GM12878 (cell line): ENCODE data around the gene SPINT4. TPM values are rescaled to one million over a fixed set of nuclear protein-coding genes. Genes with fewer than 3 reads are reported as not detected.

Experiments used
- ATAC-seq: fragments of 200-7000 bp; cut with Tn5 transposase; 3 replicates; pipeline ENCODE4 v1.9.1; 2020; ENCODE audit warnings: mild to moderate bottlenecking, moderate library complexity
- BruUV-seq: library from RNA; stranded (reverse); fragments of 400-500 nt; replicated peaks from 2 replicates; lab custom pipeline; 2021; lab: Mats Ljungman, UMichigan
- CTCF ChIA-PET: fragments of 300-600 bp; sonication (Branson Sonifier 250); formaldehyde crosslinking; extraction: SDS; loops from one replicate; lab custom pipeline; 2021; ENCODE audit warnings: inconsistent platforms; lab: Yijun Ruan, JAX
- POLR2A ChIA-PET: fragments of 350-600 bp; formaldehyde crosslinking; extraction: SDS; loops from one replicate; lab custom pipeline; 2021; ENCODE audit warnings: inconsistent platforms; lab: Charles Lee
- RAD21 ChIA-PET: fragments of 300-600 bp; sonication (Branson Sonifier 250); formaldehyde crosslinking; loops from one replicate; lab custom pipeline; 2023; ENCODE audit warnings: antibody characterized with exemption; ENCODE audit not compliant: unreplicated experiment; lab: Charles Lee
- SMC1A ChIA-PET: fragments of 300-600 bp; sonication (Branson Sonifier 250); formaldehyde crosslinking; loops from one replicate; lab custom pipeline; 2023; ENCODE audit not compliant: unreplicated experiment, uncharacterized antibody; lab: Charles Lee
- DNase-seq: peaks from one replicate; pipeline ENCODE4 v3.0.0-alpha.2; 2011; ENCODE audit warnings: low read depth, low spot score
- FAIRE-seq: peaks from 3 replicates; lab custom pipeline; 2011; peaks lifted over from hg19 to GRCh38; lab: Jason Lieb, UNC
- H2AFZ ChIP-seq: 2 replicates; pipeline ENCODE4 v1.6.0; 2011; ENCODE audit warnings: low read depth, low read length, control low read depth; ENCODE audit not compliant: control insufficient read depth
- H3K27ac ChIP-seq: 2 replicates; pipeline ENCODE4 v1.5.1; 2011; ENCODE audit warnings: control low read depth; ENCODE audit not compliant: control insufficient read depth, insufficient read depth
- H3K27me3 ChIP-seq, 2 experiments: replicated peaks in 1 of 2; 2 replicates each; pipeline versions ENCODE4 v1.6.0 to v1.6.1; 2011; ENCODE audit warnings: low read length in 1 of 2; ENCODE audit not compliant: control insufficient read depth in 2 of 2, insufficient read depth in 2 of 2
- H3K36me3 ChIP-seq, 2 experiments: 2 replicates each; pipeline ENCODE4 v1.5.1; 2011; ENCODE audit warnings: low read length in 1 of 2; ENCODE audit not compliant: control insufficient read depth in 2 of 2, insufficient read depth in 2 of 2
- H3K4me1 ChIP-seq: 2 replicates; pipeline ENCODE4 v1.6.1; 2011; ENCODE audit warnings: mild to moderate bottlenecking, low read length, moderate library complexity, mixed read lengths; ENCODE audit not compliant: control insufficient read depth, insufficient read depth
- H3K4me2 ChIP-seq: 2 replicates; pipeline ENCODE4 v1.6.0; 2011; ENCODE audit warnings: control low read depth; ENCODE audit not compliant: control insufficient read depth, insufficient read depth
- H3K4me3 ChIP-seq: fragments of 200-600 bp; sonication (generic); 2 replicates; pipeline ENCODE4 v1.5.1; 2016
- H3K79me2 ChIP-seq: 2 replicates; pipeline ENCODE4 v1.6.0; 2011; ENCODE audit warnings: low read length; ENCODE audit not compliant: control insufficient read depth, insufficient read depth
- H3K9ac ChIP-seq: 2 replicates; pipeline ENCODE4 v1.8.0; 2011; ENCODE audit warnings: low read length, control low read depth, mixed read lengths; ENCODE audit not compliant: control insufficient read depth, insufficient read depth
- H3K9me3 ChIP-seq: replicated peaks from 3 replicates; pipeline ENCODE4 v1.5.1; 2011; ENCODE audit warnings: mild to moderate bottlenecking, low read length; ENCODE audit not compliant: control insufficient read depth, insufficient read depth
- H4K20me1 ChIP-seq: 2 replicates; pipeline ENCODE4 v1.6.0; 2011; ENCODE audit not compliant: control insufficient read depth, insufficient read depth
- CBFB ChIP-seq: IDR thresholded peaks from 2 replicates; pipeline ENCODE4 v1.6.1; 2016; ENCODE audit warnings: antibody characterized with exemption, low read depth
- CREM ChIP-seq: IDR thresholded peaks from 2 replicates; pipeline ENCODE4 v1.6.1; 2014; ENCODE audit warnings: antibody characterized with exemption, low read depth
- EGR1 ChIP-seq, 2 experiments: IDR thresholded peaks; 1 replicate in 1 of 2; 2 replicates in 1 of 2; pipeline ENCODE4 v1.6.1; 2011 to 2012; ENCODE audit warnings: low read depth in 2 of 2, low read length in 2 of 2, borderline replicate concordance in 1 of 2, mild to moderate bottlenecking in 1 of 2, moderate library complexity in 1 of 2
- ESRRA ChIP-seq: IDR thresholded peaks from 2 replicates; pipeline ENCODE4 v1.6.1; 2012; ENCODE audit warnings: mild to moderate bottlenecking, low read length, improper control_type of control experiment
- FOS ChIP-seq: IDR thresholded peaks from 3 replicates; pipeline ENCODE4 v1.6.1; 2011; ENCODE audit warnings: borderline replicate concordance; ENCODE audit not compliant: insufficient read length; ENCODE audit errors: extremely low read depth
- MEF2B ChIP-seq: fragments of 450-650 bp; IDR thresholded peaks from 2 replicates; pipeline ENCODE4 v1.6.1; 2018; ENCODE audit warnings: mild to moderate bottlenecking, moderate library complexity; ENCODE audit not compliant: partially characterized antibody, poor library complexity, severe bottlenecking
- NR2F1 ChIP-seq: fragments of 450-650 bp; conservative IDR thresholded peaks from 2 replicates; pipeline ENCODE4 v1.6.1; 2017; ENCODE audit warnings: mild to moderate bottlenecking
- PAX8 ChIP-seq: fragments of 450-650 bp; IDR thresholded peaks from 2 replicates; pipeline ENCODE4 v1.6.1; 2017; ENCODE audit warnings: mild to moderate bottlenecking, moderate library complexity
- POLR2A ChIP-seq: IDR thresholded peaks from 2 replicates; pipeline ENCODE4 v1.6.1; 2011; ENCODE audit warnings: low read depth, mild to moderate bottlenecking, low read length
- RBBP5 ChIP-seq: fragments of 200-600 bp; sonication (generic); conservative IDR thresholded peaks from 2 replicates; pipeline ENCODE4 v1.6.1; 2016
- RELA ChIP-seq: fragments of 450-650 bp; IDR thresholded peaks from 2 replicates; pipeline ENCODE4 v1.8.0; 2014; ENCODE audit warnings: borderline replicate concordance; ENCODE audit not compliant: partially characterized antibody
- SMAD5 ChIP-seq: IDR thresholded peaks from 2 replicates; pipeline ENCODE4 v1.6.1; 2016; ENCODE audit warnings: antibody characterized with exemption, low read depth
- SUZ12 ChIP-seq: fragments of 200-600 bp; sonication (generic); IDR thresholded peaks from one replicate; pipeline ENCODE4 v1.6.1; 2018; ENCODE audit warnings: antibody characterized with exemption, mild to moderate bottlenecking; ENCODE audit not compliant: unreplicated experiment
- WGBS: methylation state at CpG from one replicate; pipeline ENCODE4 v1.1.6; 2016; ENCODE audit warnings: low lambda C conversion rate; ENCODE audit not compliant: insufficient replicate concordance, insufficient coverage; ENCODE audit errors: missing lambda C conversion rate; 5-methylcytosine and 5-hydroxymethylcytosine counted together
- in situ Hi-C: fragments of 300-500 bp; cut with MboI; formaldehyde crosslinking; loops from 9 replicates; pipeline ENCODE4 v1.14.3; 2018; ENCODE audit warnings: mixed read lengths
- intact Hi-C: fragments of 100-400 bp; cut with micrococcal nuclease; formaldehyde crosslinking; loops from one replicate; pipeline ENCODE4 v1.14.2; 2022; ENCODE audit not compliant: unreplicated experiment
- polyA plus RNA-seq, 11 experiments: library from polyadenylated mRNA; depleted of rRNA in 4 of 11; unstranded in 6 of 11; stranded (reverse) in 5 of 11; fragments of >200 nt; fragmentation: Nextera tagmentation in 4 of 11; fragmentation: Illumina TruSeq in 1 of 11; extraction: Ambion mirVana in 4 of 11; extraction: Trizol in 1 of 11; gene quantifications; 1 replicate in 1 of 11; 2 replicates in 10 of 11; pipeline versions ENCODE4 v1.2.1 to v1.2.3, GENCODE V29; 2011 to 2016; ENCODE audit warnings: inconsistent platforms in 2 of 11, missing spikeins in 2 of 11, low read depth in 1 of 11
- total RNA-seq, 4 experiments: library from RNA; depleted of rRNA in 3 of 4; stranded (reverse); fragments of >200 nt in 3 of 4; fragmentation: Illumina TruSeq in 1 of 4; extraction: Trizol in 1 of 4; gene quantifications; 2 replicates each; pipeline versions ENCODE4 v1.2.1 to v1.2.3, GENCODE V29; 2013 to 2021
- TF ChIP-seq, protein P1 (sequence below): fragments of 450-650 bp; IDR thresholded peaks from 2 replicates; pipeline ENCODE4 v1.6.1; 2017; ENCODE audit warnings: low read depth, mild to moderate bottlenecking, moderate library complexity
- TF ChIP-seq, protein P2 (sequence below): fragments of 450-650 bp; IDR thresholded peaks from 2 replicates; pipeline ENCODE4 v1.6.1; 2017; ENCODE audit warnings: mild to moderate bottlenecking, low read depth, inconsistent platforms; ENCODE audit not compliant: poor library complexity, severe bottlenecking
- TF ChIP-seq, protein P3 (sequence below): IDR thresholded peaks from 2 replicates; pipeline ENCODE4 v1.6.1; 2012; ENCODE audit warnings: low read depth, low read length, improper control_type of control experiment
- TF ChIP-seq, protein P4 (sequence below): IDR thresholded peaks from 2 replicates; pipeline ENCODE4 v1.6.1; 2012; ENCODE audit warnings: low read length, inconsistent platforms
- TF ChIP-seq, protein P5 (sequence below): IDR thresholded peaks from 2 replicates; pipeline ENCODE4 v1.6.1; 2012; ENCODE audit warnings: low read depth, low read length, improper control_type of control experiment

Gene SPINT4
- total and polyA plus RNA-seq, 10 of the 15 experiments (the other 5 are each of a cell fraction or from before 2014, with no cell fraction given) = not detected

DNA sequence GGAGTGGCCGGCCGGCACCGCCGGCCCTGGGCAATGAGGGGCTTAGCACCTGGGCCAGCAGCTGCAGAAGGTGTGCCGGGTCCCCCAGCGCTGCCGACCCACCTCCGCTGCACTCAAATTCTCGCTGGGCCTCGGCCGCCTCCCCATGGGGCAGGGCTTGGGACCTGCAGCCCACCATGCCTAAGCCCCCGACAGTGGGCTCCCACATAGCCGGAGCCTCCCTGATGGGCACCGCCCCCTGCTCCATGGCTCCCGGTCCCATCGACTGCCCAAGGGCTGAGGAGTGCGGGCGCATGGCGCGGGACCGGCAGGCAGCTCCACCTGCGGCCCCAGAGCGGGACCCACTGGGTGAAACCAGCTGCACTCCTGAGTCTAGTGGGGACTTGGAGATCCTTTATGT is 13.8 kb downstream of the SPINT4 start (continued):
- TF ChIP-seq CBFB = no peak
- TF ChIP-seq, protein P1, sequence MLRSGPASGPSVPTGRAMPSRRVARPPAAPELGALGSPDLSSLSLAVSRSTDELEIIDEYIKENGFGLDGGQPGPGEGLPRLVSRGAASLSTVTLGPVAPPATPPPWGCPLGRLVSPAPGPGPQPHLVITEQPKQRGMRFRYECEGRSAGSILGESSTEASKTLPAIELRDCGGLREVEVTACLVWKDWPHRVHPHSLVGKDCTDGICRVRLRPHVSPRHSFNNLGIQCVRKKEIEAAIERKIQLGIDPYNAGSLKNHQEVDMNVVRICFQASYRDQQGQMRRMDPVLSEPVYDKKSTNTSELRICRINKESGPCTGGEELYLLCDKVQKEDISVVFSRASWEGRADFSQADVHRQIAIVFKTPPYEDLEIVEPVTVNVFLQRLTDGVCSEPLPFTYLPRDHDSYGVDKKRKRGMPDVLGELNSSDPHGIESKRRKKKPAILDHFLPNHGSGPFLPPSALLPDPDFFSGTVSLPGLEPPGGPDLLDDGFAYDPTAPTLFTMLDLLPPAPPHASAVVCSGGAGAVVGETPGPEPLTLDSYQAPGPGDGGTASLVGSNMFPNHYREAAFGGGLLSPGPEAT = no peak
- no peak for TF ChIP-seq CREM
- TF ChIP-seq, protein P2, sequence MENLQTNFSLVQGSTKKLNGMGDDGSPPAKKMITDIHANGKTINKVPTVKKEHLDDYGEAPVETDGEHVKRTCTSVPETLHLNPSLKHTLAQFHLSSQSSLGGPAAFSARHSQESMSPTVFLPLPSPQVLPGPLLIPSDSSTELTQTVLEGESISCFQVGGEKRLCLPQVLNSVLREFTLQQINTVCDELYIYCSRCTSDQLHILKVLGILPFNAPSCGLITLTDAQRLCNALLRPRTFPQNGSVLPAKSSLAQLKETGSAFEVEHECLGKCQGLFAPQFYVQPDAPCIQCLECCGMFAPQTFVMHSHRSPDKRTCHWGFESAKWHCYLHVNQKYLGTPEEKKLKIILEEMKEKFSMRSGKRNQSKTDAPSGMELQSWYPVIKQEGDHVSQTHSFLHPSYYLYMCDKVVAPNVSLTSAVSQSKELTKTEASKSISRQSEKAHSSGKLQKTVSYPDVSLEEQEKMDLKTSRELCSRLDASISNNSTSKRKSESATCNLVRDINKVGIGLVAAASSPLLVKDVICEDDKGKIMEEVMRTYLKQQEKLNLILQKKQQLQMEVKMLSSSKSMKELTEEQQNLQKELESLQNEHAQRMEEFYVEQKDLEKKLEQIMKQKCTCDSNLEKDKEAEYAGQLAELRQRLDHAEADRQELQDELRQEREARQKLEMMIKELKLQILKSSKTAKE = no peak
- TF ChIP-seq SMAD5 = no peak

DNA sequence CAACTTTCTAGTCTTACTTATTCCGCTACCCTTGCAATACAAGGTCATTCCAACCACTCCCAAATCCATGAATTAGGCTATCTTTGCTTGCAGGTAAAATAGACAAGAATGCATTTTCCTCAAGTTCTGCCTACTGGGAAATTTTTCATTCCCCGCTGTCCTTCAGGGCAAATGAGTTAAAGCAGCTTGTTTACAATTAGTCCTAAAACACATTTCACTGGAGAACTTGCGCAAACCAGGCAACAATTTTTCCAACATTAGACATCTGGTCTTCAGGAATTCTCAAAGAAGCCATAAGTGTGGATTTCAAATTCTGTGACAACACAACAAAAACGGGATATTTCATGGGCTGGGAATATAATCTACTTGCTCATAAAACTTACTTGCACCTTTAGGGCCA is 20.4 kb downstream of the SPINT4 start:
- intact Hi-C loops (no loop called here), in situ Hi-C loops (no loop called here)
- Histone ChIP-seq H3K9me3 (no peaks in the 10 kb centered on the region), H3K27me3 (no peaks in the 10 kb centered on the region), H3K79me2 (no peaks in the 10 kb centered on the region), H4K20me1 (no peaks in the 10 kb centered on the region), H3K9ac (no peak overlapping the region), H3K27ac (no peak overlapping the region), H3K36me3 (no peaks in the 10 kb centered on the region), H2AFZ (no peak overlapping the region), H3K4me2 (no peak overlapping the region), H3K4me1 (no peaks in the 10 kb centered on the region), H3K4me3 (no peak overlapping the region)
- ChIA-PET POLR2A (no interaction called here), CTCF (no interaction called here), SMC1A (no interaction called here), RAD21 (no interaction called here)
- DNase-seq = no peak
- no peak for FAIRE-seq
- 32% methylated on average over 4 of the region's 4 CpGs for WGBS
- ATAC-seq = no peak
- no TSS peak for BruUV-seq
- TF ChIP-seq EGR1 (IDR thresholded peaks at IDR 0.05; ENCODE audit: borderline replicate concordance in 1 of 2, low read depth in 2 of 2, low read length in 2 of 2) (no peak), POLR2A (no peak), RBBP5 (no peak), PAX8 (no peak), MEF2B (no peak), SUZ12 (no peak), ESRRA (no peak), FOS (no peak), NR2F1 (no peak), RELA (no peak)
- TF ChIP-seq, protein P3, sequence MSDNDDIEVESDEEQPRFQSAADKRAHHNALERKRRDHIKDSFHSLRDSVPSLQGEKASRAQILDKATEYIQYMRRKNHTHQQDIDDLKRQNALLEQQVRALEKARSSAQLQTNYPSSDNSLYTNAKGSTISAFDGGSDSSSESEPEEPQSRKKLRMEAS = no peak
- TF ChIP-seq, protein P4, sequence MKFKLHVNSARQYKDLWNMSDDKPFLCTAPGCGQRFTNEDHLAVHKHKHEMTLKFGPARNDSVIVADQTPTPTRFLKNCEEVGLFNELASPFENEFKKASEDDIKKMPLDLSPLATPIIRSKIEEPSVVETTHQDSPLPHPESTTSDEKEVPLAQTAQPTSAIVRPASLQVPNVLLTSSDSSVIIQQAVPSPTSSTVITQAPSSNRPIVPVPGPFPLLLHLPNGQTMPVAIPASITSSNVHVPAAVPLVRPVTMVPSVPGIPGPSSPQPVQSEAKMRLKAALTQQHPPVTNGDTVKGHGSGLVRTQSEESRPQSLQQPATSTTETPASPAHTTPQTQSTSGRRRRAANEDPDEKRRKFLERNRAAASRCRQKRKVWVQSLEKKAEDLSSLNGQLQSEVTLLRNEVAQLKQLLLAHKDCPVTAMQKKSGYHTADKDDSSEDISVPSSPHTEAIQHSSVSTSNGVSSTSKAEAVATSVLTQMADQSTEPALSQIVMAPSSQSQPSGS = no peak
- TF ChIP-seq, protein P5, sequence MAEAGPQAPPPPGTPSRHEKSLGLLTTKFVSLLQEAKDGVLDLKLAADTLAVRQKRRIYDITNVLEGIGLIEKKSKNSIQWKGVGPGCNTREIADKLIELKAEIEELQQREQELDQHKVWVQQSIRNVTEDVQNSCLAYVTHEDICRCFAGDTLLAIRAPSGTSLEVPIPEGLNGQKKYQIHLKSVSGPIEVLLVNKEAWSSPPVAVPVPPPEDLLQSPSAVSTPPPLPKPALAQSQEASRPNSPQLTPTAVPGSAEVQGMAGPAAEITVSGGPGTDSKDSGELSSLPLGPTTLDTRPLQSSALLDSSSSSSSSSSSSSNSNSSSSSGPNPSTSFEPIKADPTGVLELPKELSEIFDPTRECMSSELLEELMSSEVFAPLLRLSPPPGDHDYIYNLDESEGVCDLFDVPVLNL = no peak
